ENCODE measurements around the gene C7orf25.

GRCh38 chr7:42878303-42878702 is 33.6 kb downstream of the C7orf25 start:
- no peak for TF ChIP-seq POLR2AphosphoS5 (IDR thresholded peaks at IDR 0.05)
- no peak for TF ChIP-seq POLR2A (IDR thresholded peaks at IDR 0.05)
